ENCODE results near the gene FAM89B.
"Not testable (repeated sequence)": the region's sequence is repeated elsewhere in the genome, so short reads cannot be mapped to it uniquely, and the experiment has no call there.

FAM89B gene

GRCh38 chr11:65558002-65558929 is 14.1 kb upstream of the FAM89B start, which contains the start of gene LTBP3:
Gene LTBP3, minus strand, starts transcription at chr11:65558359. Its CDS starts 400 bp downstream, at chr11:65557959.
- peak in 1 of 2 experiments; percentile 34 for DNase-seq

- no peak for DNase-seq
These were observed 13.3 kb upstream of the FAM89B start for GRCh38 chr11:65558930-65559509.

GRCh38 chr11:65559535-65559934 is 12.8 kb upstream of the FAM89B start:
- no peak for DNase-seq

GRCh38 chr11:65559951-65560537 is 12.3 kb upstream of the FAM89B start:
- peak; percentile 67 to 73 for DNase-seq

GRCh38 chr11:65560555-65561418 is 11.6 kb upstream of the FAM89B start:
- peak; percentile 51 to 55 for DNase-seq

GRCh38 chr11:65562020-65562419 is 10.3 kb upstream of the FAM89B start:
- DNase-seq = no peak

- DNase-seq = no peak
These were observed 9.6 kb upstream of the FAM89B start for GRCh38 chr11:65562788-65563187.

- no peak for DNase-seq
These were observed 8.7 kb upstream of the FAM89B start for GRCh38 chr11:65563601-65564000.

GRCh38 chr11:65564879-65565559 is 7.3 kb upstream of the FAM89B start:
- not testable (repeated sequence) for DNase-seq

- no peak for DNase-seq
These were observed 6.5 kb upstream of the FAM89B start for GRCh38 chr11:65565624-65566453.

- DNase-seq = peak in 1 of 2 experiments; percentile 60
These were observed 3.0 kb upstream of the FAM89B start for GRCh38 chr11:65569164-65569972.

GRCh38 chr11:65569973-65570918 is 2.1 kb upstream of the FAM89B start, which contains the start of gene ZNRD2:
Gene ZNRD2, plus strand, starts transcription at chr11:65570477. Its CDS starts 15 bp downstream, at chr11:65570492.
- DNase-seq = peak; percentile 97 to 99

GRCh38 chr11:65571420-65571819 is 918 bp upstream of the FAM89B start:
- DNase-seq = no peak

GRCh38 chr11:65571940-65572339 is 398 bp upstream of the FAM89B start:
- DNase-seq = peak in 1 of 2 experiments; percentile 37

GRCh38 chr11:65573391-65574079 is 1.2 kb downstream of the FAM89B start:
- DNase-seq = no peak

- peak; percentile 49 to 75 for DNase-seq
These were observed 1.9 kb downstream of the FAM89B start for GRCh38 chr11:65574109-65574810.

GRCh38 chr11:65574811-65575567 is 2.7 kb downstream of the FAM89B start:
- DNase-seq = no peak

Measured in SHP77 (cell line).